GM12878 (cell line): ENCODE data around the gene NFASC. TPM values are rescaled to one million over a fixed set of nuclear protein-coding genes. Genes with fewer than 3 reads are reported as not detected.

Source experiments
- ATAC-seq: fragments of 200-7000 bp; cut with Tn5 transposase; 3 replicates; pipeline ENCODE4 v1.9.1; 2020; ENCODE audit warnings: mild to moderate bottlenecking, moderate library complexity
- BruUV-seq: library from RNA; stranded (reverse); fragments of 400-500 nt; replicated peaks from 2 replicates; lab custom pipeline; 2021; lab: Mats Ljungman, UMichigan
- CTCF ChIA-PET: fragments of 300-600 bp; sonication (Branson Sonifier 250); formaldehyde crosslinking; extraction: SDS; loops from one replicate; lab custom pipeline; 2021; ENCODE audit warnings: inconsistent platforms; lab: Yijun Ruan, JAX
- POLR2A ChIA-PET: fragments of 350-600 bp; formaldehyde crosslinking; extraction: SDS; loops from one replicate; lab custom pipeline; 2021; ENCODE audit warnings: inconsistent platforms; lab: Charles Lee
- RAD21 ChIA-PET: fragments of 300-600 bp; sonication (Branson Sonifier 250); formaldehyde crosslinking; loops from one replicate; lab custom pipeline; 2023; ENCODE audit warnings: antibody characterized with exemption; ENCODE audit not compliant: unreplicated experiment; lab: Charles Lee
- SMC1A ChIA-PET: fragments of 300-600 bp; sonication (Branson Sonifier 250); formaldehyde crosslinking; loops from one replicate; lab custom pipeline; 2023; ENCODE audit not compliant: unreplicated experiment, uncharacterized antibody; lab: Charles Lee
- DNase-seq: peaks from one replicate; pipeline ENCODE4 v3.0.0-alpha.2; 2011; ENCODE audit warnings: low read depth, low spot score
- FAIRE-seq: peaks from 3 replicates; lab custom pipeline; 2011; peaks lifted over from hg19 to GRCh38; lab: Jason Lieb, UNC
- H2AFZ ChIP-seq: 2 replicates; pipeline ENCODE4 v1.6.0; 2011; ENCODE audit warnings: low read depth, low read length, control low read depth; ENCODE audit not compliant: control insufficient read depth
- H3K27ac ChIP-seq: 2 replicates; pipeline ENCODE4 v1.5.1; 2011; ENCODE audit warnings: control low read depth; ENCODE audit not compliant: control insufficient read depth, insufficient read depth
- H3K27me3 ChIP-seq, 2 experiments: replicated peaks in 1 of 2; 2 replicates each; pipeline versions ENCODE4 v1.6.0 to v1.6.1; 2011; ENCODE audit warnings: low read length in 1 of 2; ENCODE audit not compliant: control insufficient read depth in 2 of 2, insufficient read depth in 2 of 2
- H3K36me3 ChIP-seq, 2 experiments: 2 replicates each; pipeline ENCODE4 v1.5.1; 2011; ENCODE audit warnings: low read length in 1 of 2; ENCODE audit not compliant: control insufficient read depth in 2 of 2, insufficient read depth in 2 of 2
- H3K4me1 ChIP-seq: 2 replicates; pipeline ENCODE4 v1.6.1; 2011; ENCODE audit warnings: mild to moderate bottlenecking, low read length, moderate library complexity, mixed read lengths; ENCODE audit not compliant: control insufficient read depth, insufficient read depth
- H3K4me2 ChIP-seq: 2 replicates; pipeline ENCODE4 v1.6.0; 2011; ENCODE audit warnings: control low read depth; ENCODE audit not compliant: control insufficient read depth, insufficient read depth
- H3K4me3 ChIP-seq: fragments of 200-600 bp; sonication (generic); 2 replicates; pipeline ENCODE4 v1.5.1; 2016
- H3K79me2 ChIP-seq: 2 replicates; pipeline ENCODE4 v1.6.0; 2011; ENCODE audit warnings: low read length; ENCODE audit not compliant: control insufficient read depth, insufficient read depth
- H3K9ac ChIP-seq: 2 replicates; pipeline ENCODE4 v1.8.0; 2011; ENCODE audit warnings: low read length, control low read depth, mixed read lengths; ENCODE audit not compliant: control insufficient read depth, insufficient read depth
- H3K9me3 ChIP-seq: replicated peaks from 3 replicates; pipeline ENCODE4 v1.5.1; 2011; ENCODE audit warnings: mild to moderate bottlenecking, low read length; ENCODE audit not compliant: control insufficient read depth, insufficient read depth
- H4K20me1 ChIP-seq: 2 replicates; pipeline ENCODE4 v1.6.0; 2011; ENCODE audit not compliant: control insufficient read depth, insufficient read depth
- ATF7 ChIP-seq: fragments of 450-650 bp; IDR thresholded peaks from 2 replicates; pipeline ENCODE4 v1.6.1; 2016; ENCODE audit warnings: low read depth, mild to moderate bottlenecking
- CBX3 ChIP-seq: fragments of 200-600 bp; sonication (generic); IDR thresholded peaks from 2 replicates; pipeline ENCODE4 v1.6.1; 2016; ENCODE audit warnings: low read depth, borderline replicate concordance
- CHD2 ChIP-seq: IDR thresholded peaks from 2 replicates; pipeline ENCODE4 v1.6.1; 2011; ENCODE audit warnings: low read depth, low read length, improper control_type of control experiment, borderline replicate concordance
- CREM ChIP-seq: IDR thresholded peaks from 2 replicates; pipeline ENCODE4 v1.6.1; 2014; ENCODE audit warnings: antibody characterized with exemption, low read depth
- MTA3 ChIP-seq: IDR thresholded peaks from 2 replicates; pipeline ENCODE4 v1.6.1; 2012; ENCODE audit warnings: low read length, inconsistent platforms, borderline replicate concordance
- NR2C1 ChIP-seq: fragments of 450-650 bp; IDR thresholded peaks from 2 replicates; pipeline ENCODE4 v1.6.1; 2017; ENCODE audit warnings: antibody characterized with exemption, mild to moderate bottlenecking, moderate library complexity
- PAX5 ChIP-seq: IDR thresholded peaks from 2 replicates; pipeline ENCODE4 v1.6.1; 2011; ENCODE audit warnings: low read depth, low read length, borderline replicate concordance
- POLR2AphosphoS5 ChIP-seq: IDR thresholded peaks from 2 replicates; pipeline ENCODE4 v1.6.1; 2011; ENCODE audit warnings: mild to moderate bottlenecking, low read length, inconsistent platforms
- RCOR1 ChIP-seq: conservative IDR thresholded peaks from 2 replicates; pipeline ENCODE4 v1.6.1; 2012; ENCODE audit warnings: low read depth, low read length, improper control_type of control experiment
- STAT1 ChIP-seq: fragments of 450-650 bp; conservative IDR thresholded peaks from 2 replicates; pipeline ENCODE4 v1.6.1; 2014; ENCODE audit warnings: antibody characterized with exemption, mild to moderate bottlenecking
- WGBS: methylation state at CpG from one replicate; pipeline ENCODE4 v1.1.6; 2016; ENCODE audit warnings: low lambda C conversion rate; ENCODE audit not compliant: insufficient replicate concordance, insufficient coverage; ENCODE audit errors: missing lambda C conversion rate; 5-methylcytosine and 5-hydroxymethylcytosine counted together
- in situ Hi-C: fragments of 300-500 bp; cut with MboI; formaldehyde crosslinking; loops from 9 replicates; pipeline ENCODE4 v1.14.3; 2018; ENCODE audit warnings: mixed read lengths
- intact Hi-C: fragments of 100-400 bp; cut with micrococcal nuclease; formaldehyde crosslinking; loops from one replicate; pipeline ENCODE4 v1.14.2; 2022; ENCODE audit not compliant: unreplicated experiment
- polyA plus RNA-seq, 11 experiments: library from polyadenylated mRNA; depleted of rRNA in 4 of 11; unstranded in 6 of 11; stranded (reverse) in 5 of 11; fragments of >200 nt; fragmentation: Nextera tagmentation in 4 of 11; fragmentation: Illumina TruSeq in 1 of 11; extraction: Ambion mirVana in 4 of 11; extraction: Trizol in 1 of 11; gene quantifications; 1 replicate in 1 of 11; 2 replicates in 10 of 11; pipeline versions ENCODE4 v1.2.1 to v1.2.3, GENCODE V29; 2011 to 2016; ENCODE audit warnings: inconsistent platforms in 2 of 11, missing spikeins in 2 of 11, low read depth in 1 of 11
- total RNA-seq, 4 experiments: library from RNA; depleted of rRNA in 3 of 4; stranded (reverse); fragments of >200 nt in 3 of 4; fragmentation: Illumina TruSeq in 1 of 4; extraction: Trizol in 1 of 4; gene quantifications; 2 replicates each; pipeline versions ENCODE4 v1.2.1 to v1.2.3, GENCODE V29; 2013 to 2021
- TF ChIP-seq, protein P1 (sequence below): IDR thresholded peaks from 2 replicates; pipeline ENCODE4 v1.6.1; 2011; ENCODE audit warnings: mild to moderate bottlenecking, low read depth, low read length, moderate library complexity; ENCODE audit not compliant: insufficient replicate concordance
- TF ChIP-seq, protein P2 (sequence below): IDR thresholded peaks from 2 replicates; pipeline ENCODE4 v1.6.1; 2011; ENCODE audit warnings: low read depth, mild to moderate bottlenecking, low read length, moderate library complexity, borderline replicate concordance; ENCODE audit errors: extremely low read depth
- TF ChIP-seq, protein P3 (sequence below): fragments of 450-650 bp; IDR thresholded peaks from 2 replicates; pipeline ENCODE4 v1.6.1; 2017; ENCODE audit warnings: mild to moderate bottlenecking, moderate library complexity

NFASC gene
- total and polyA plus RNA-seq, 10 of the 15 experiments (the other 5 are each of a cell fraction or from before 2014, with no cell fraction given), result 0.04 to 0.31 (median 0.12) TPM; not detected in 4

DNA sequence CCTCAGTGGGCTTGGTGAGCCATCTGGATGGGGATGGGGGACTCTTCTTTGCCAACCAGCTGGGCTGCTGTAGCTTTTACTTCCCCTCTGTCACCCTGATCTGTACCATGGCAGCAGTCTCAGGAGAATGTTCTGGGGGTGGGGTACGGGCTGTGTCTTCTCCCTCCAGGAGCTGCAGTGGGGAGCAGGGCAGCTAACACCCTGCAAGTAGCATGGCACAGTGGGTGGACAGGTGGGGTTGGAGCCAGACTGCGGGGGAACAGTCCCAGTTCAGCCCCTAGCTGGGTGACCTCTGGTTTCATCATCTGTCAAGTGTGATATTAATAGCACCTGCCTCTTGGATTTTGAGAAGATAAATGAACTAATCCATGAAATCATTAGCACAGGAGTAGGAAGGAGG, 3.1 kb downstream of the NFASC start (continued):
- TF ChIP-seq CHD2 (no peak), ATF7 (no peak)
- TF ChIP-seq, protein P1, sequence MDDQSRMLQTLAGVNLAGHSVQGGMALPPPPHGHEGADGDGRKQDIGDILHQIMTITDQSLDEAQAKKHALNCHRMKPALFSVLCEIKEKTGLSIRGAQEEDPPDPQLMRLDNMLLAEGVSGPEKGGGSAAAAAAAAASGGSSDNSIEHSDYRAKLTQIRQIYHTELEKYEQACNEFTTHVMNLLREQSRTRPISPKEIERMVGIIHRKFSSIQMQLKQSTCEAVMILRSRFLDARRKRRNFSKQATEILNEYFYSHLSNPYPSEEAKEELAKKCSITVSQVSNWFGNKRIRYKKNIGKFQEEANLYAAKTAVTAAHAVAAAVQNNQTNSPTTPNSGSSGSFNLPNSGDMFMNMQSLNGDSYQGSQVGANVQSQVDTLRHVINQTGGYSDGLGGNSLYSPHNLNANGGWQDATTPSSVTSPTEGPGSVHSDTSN, result no peak

DNA sequence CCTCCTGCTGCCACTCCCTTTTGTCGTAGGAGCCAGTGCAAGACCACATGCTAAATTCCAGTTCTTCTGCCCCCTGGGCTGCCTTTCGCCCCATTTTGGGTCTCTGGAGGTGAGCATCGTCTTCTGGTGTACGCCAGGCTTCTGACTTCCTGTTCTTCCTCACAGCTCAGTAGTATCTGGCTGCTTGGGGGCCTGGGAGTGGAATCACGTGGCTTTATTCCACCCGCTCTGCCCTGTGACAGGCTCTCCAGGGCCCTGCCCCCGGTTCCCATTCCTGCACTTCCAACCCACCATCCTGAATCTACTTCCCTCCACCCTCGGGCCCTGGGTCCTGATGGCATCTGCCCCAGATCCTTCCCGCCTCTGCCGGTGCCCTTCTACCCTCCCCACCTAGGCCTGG, 3.6 kb downstream of the NFASC start:
- in situ Hi-C loops, result no loop called here
- H3K4me2 ChIP-seq, result no peak overlapping the region
- no peak for DNase-seq
- H2AFZ ChIP-seq, result no peak overlapping the region
- FAIRE-seq, result no peak
- H3K4me3 ChIP-seq, result no peak overlapping the region
- 29% methylated on average over 9 of the region's 10 CpGs for WGBS
- intact Hi-C loops, result no loop called here
- no peaks in the 10 kb centered on the region for H3K36me3 ChIP-seq
- no TSS peak for BruUV-seq
- TF ChIP-seq NR2C1 (no peak), RCOR1 (no peak), POLR2AphosphoS5 (no peak), MTA3 (no peak), CBX3 (no peak), STAT1 (no peak), PAX5 (no peak), CREM (no peak)
- TF ChIP-seq, protein P2, sequence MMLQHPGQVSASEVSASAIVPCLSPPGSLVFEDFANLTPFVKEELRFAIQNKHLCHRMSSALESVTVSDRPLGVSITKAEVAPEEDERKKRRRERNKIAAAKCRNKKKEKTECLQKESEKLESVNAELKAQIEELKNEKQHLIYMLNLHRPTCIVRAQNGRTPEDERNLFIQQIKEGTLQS, result no peak
- TF ChIP-seq, protein P3, sequence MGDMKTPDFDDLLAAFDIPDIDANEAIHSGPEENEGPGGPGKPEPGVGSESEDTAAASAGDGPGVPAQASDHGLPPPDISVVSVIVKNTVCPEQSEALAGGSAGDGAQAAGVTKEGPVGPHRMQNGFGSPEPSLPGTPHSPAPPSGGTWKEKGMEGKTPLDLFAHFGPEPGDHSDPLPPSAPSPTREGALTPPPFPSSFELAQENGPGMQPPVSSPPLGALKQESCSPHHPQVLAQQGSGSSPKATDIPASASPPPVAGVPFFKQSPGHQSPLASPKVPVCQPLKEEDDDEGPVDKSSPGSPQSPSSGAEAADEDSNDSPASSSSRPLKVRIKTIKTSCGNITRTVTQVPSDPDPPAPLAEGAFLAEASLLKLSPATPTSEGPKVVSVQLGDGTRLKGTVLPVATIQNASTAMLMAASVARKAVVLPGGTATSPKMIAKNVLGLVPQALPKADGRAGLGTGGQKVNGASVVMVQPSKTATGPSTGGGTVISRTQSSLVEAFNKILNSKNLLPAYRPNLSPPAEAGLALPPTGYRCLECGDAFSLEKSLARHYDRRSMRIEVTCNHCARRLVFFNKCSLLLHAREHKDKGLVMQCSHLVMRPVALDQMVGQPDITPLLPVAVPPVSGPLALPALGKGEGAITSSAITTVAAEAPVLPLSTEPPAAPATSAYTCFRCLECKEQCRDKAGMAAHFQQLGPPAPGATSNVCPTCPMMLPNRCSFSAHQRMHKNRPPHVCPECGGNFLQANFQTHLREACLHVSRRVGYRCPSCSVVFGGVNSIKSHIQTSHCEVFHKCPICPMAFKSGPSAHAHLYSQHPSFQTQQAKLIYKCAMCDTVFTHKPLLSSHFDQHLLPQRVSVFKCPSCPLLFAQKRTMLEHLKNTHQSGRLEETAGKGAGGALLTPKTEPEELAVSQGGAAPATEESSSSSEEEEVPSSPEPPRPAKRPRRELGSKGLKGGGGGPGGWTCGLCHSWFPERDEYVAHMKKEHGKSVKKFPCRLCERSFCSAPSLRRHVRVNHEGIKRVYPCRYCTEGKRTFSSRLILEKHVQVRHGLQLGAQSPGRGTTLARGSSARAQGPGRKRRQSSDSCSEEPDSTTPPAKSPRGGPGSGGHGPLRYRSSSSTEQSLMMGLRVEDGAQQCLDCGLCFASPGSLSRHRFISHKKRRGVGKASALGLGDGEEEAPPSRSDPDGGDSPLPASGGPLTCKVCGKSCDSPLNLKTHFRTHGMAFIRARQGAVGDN, result no peak
- SMC1A ChIA-PET, result no interaction called here
- H3K79me2 ChIP-seq, result no peaks in the 10 kb centered on the region
- POLR2A ChIA-PET, result no interaction called here
- RAD21 ChIA-PET, result no interaction called here
- CTCF ChIA-PET, result no interaction called here
- H3K4me1 ChIP-seq, result no peaks in the 10 kb centered on the region
- H3K27me3 ChIP-seq, result peaks cover 0 to 3% of the 10 kb centered on the region in 2 experiments; a peak in 2 of 4 replicates
- H3K27ac ChIP-seq, result no peak overlapping the region
- H3K9ac ChIP-seq, result no peak overlapping the region
- H4K20me1 ChIP-seq, result no peaks in the 10 kb centered on the region
- no peaks in the 10 kb centered on the region for H3K9me3 ChIP-seq
- no peak for ATAC-seq
